ENCODE measurements around the gene HRC. TPM values are rescaled to one million over a fixed set of nuclear protein-coding genes. Genes with fewer than 3 reads are reported as not detected.
A peak's percentile ranks its signal among the peaks of the same experiment; 100 is the strongest.
"Not testable (repeated sequence)": the region's sequence is repeated elsewhere in the genome, so short reads cannot be mapped to it uniquely, and the experiment has no call there.

HRC gene
- total and polyA plus RNA-seq, 2 donors = 3.8 to 5.2 TPM

DNA sequence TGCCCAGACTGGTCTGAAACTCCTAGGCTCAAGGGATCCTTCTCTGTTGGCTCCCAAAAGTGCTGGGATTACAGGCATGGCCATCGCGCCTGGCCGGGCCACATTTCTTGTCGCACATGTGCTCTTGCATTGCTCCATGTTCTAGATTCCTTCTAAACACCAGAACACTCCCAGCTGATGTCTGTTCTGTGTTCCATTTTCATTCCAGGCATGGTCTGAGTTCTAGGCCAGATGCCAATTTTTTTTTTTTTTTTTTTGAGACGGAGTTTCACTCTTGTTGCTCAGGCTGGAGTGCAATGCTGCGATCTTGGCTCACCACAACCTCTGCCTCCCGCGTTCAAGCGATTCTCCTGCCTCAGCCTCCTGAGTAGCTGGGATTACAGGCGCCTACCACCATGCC, 33.4 kb downstream of the HRC start:
- H3K36me3 ChIP-seq (ENCODE audit: insufficient read depth); H3K4me1 ChIP-seq (ENCODE audit: insufficient read depth); H3K4me3 ChIP-seq (ENCODE audit: low read depth, low read length); H3K27ac ChIP-seq (ENCODE audit: low read depth); DNase-seq (ENCODE audit: extremely low spot score): not testable (repeated sequence)
- 80% methylated on average over 10 of the region's 10 CpGs for WGBS

DNA sequence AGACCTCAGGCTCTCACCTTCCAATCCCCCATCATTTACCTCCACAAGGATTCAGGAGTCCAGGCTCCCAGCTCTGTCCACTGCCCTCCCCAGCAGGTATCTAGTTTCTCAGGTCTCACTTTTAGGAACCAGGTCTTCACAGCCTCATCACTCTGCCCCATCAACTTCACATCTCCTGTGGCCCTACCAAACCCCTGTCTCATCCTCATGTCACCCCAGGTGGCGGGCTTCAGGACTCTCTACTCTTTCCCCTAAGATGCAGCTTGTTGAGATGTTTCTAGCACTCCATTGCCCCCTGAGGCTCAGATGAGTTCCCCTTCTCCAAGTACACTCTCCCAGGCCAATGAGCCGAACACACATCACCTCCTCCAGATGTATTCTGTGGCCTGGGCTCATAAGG, 34.3 kb downstream of the HRC start:
- Histone ChIP-seq H3K27ac (ENCODE audit: low read depth) (no peak overlapping the region), H3K4me3 (ENCODE audit: low read depth, low read length) (no peak overlapping the region), H3K36me3 (ENCODE audit: insufficient read depth) (no peaks in the 10 kb centered on the region), H3K4me1 (ENCODE audit: insufficient read depth) (no peaks in the 10 kb centered on the region)
- WGBS = 91% methylated on average over 2 of the region's 2 CpGs
- DNase-seq (ENCODE audit: extremely low spot score) = no peak

DNA sequence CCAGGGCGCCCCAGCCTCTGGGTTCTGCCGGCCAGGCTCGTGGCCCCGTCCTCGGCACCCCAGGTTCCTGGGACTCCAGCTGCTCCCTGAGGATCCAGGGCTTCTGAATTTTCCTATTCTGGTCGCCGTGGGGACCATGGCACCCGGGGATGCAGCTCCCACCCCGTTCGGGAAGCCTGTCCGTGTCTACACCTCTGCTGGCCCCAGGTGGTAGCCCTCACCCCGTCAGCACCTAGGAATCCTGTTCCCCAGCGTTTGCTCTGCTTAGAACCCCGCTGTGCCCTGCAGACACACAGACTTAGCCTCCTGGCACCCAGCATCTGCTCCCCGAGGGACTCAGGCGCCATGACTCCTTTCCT, 34.9 kb downstream of the HRC start:
- no peak overlapping the region for H3K4me3 ChIP-seq (ENCODE audit: low read depth, low read length)
- H3K27ac ChIP-seq (ENCODE audit: low read depth) = no peak overlapping the region
- no peaks in the 10 kb centered on the region for H3K4me1 ChIP-seq (ENCODE audit: insufficient read depth)
- H3K36me3 ChIP-seq (ENCODE audit: insufficient read depth) = no peaks in the 10 kb centered on the region
- no peak for DNase-seq (ENCODE audit: extremely low spot score)
- 13% methylated on average over 16 of the region's 16 CpGs for WGBS

DNA sequence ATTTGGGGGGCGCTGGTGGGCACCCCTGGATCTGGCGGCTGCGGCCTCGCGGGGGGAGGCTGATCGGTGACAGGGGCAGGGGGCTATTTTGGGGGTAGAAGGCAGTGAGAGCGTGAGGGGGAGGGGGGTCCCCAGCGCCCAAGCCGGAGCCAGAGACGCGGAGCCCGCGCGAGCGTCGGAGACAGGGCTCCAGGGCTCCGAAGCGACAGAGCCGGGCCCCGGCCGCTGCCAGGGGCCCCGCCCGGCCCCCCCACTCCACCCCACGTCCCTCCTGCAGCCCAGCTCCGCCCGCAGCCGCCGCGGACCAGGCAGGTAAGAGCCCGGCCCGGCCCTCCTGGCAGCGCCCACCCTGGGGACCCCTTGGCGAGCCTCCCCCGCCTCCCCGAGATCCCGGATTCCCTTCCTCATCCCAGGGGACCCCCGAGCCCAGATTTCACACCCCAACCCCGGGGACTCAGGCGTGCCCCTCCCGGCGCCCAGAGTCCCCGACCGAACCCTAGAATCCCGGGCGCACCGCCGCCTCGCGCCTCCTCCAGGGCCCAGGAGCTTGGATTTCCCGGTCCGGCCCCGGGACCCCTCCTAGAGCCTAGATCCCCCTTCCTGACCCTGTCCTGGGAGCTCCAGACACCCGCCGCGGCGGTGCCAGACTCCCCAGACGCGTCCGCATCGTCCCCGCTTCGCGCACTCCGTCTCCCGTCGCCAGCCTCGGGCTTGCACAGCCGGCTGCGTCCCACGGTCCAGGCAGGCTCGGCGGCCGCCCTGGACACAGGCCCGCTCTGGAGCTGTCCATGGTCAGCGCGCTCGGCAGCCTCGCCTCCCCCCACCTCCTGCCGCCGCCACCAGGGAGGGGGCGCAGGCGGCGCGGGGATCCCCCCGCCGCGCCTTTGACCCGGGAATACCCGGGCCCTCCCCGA, 35.5 kb downstream of the HRC start, which contains the start of gene PPFIA3:
Gene PPFIA3, plus strand, starts transcription at position 134 of the 914 bp plus-strand sequence. CDS start 8,330 bp downstream, outside the sequence.
- DNase-seq (ENCODE audit: extremely low spot score) = no peak
- Histone ChIP-seq H3K27ac (ENCODE audit: low read depth) (peak within 1 kb of the TSS; percentile 96), H3K36me3 (ENCODE audit: insufficient read depth) (no peaks in the 10 kb centered on the region), H3K4me3 (ENCODE audit: low read depth, low read length) (peak within 1 kb of the TSS; percentile 50), H3K4me1 (ENCODE audit: insufficient read depth) (no peaks in the 10 kb centered on the region)
- WGBS = under 1% methylated on average over 90 of the region's 90 CpGs

DNA sequence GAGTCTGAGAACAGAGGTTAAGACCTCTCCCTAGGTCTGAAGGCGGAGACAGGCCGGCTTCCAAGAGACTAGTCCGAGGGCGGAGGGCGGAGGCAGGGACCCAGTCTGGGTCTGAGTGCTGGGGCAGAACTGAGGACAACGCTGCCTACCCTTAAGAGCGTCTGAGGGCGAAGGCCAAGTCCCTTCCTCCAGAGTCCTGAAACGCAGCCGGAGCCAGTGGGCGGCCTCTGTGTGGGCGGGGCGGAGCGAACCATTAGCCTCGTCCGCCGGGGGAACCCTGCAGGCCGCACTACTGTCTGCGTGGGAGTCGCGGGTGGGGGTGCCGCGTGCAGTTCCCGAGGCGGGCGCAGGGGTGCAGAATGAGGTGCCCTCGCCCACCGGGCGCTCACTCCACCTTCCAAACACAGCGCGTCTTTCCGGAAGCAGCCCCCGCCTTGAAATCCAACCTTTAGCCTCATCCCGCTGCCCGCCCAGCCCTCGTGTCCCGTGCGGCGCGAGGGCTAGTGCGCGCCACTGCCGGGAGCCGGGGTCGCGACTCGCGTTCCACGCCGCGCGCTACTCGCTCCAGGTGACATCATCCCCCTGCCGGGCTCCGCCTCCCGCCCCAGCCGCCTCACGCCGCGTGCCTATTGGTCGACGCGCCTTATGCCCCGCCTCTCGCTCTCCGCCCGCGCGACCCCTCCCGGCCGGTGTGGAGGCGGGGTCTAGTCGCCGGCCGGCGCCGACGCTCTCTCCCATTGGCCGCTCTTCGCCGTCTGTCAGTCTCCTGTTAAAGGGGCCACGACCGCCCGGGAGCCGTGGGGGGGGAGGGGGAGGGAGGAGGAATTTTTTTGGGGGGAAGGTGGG, 36.4 kb downstream of the HRC start, which contains the start of gene C19orf73:
Gene C19orf73, minus strand, starts transcription at position 579 of the 846 bp plus-strand sequence. Its CDS starts 121 bp downstream, at position 458.
- peak; percentile 82 for DNase-seq (ENCODE audit: extremely low spot score)
- under 1% methylated on average over 85 of the region's 85 CpGs for WGBS
- Histone ChIP-seq H3K4me3 (ENCODE audit: low read depth, low read length) (peak within 1 kb of the TSS; percentile 50), H3K4me1 (ENCODE audit: insufficient read depth) (no peaks in the 10 kb centered on the region), H3K36me3 (ENCODE audit: insufficient read depth) (no peaks in the 10 kb centered on the region), H3K27ac (ENCODE audit: low read depth) (peak within 1 kb of the TSS; percentile 96)

DNA sequence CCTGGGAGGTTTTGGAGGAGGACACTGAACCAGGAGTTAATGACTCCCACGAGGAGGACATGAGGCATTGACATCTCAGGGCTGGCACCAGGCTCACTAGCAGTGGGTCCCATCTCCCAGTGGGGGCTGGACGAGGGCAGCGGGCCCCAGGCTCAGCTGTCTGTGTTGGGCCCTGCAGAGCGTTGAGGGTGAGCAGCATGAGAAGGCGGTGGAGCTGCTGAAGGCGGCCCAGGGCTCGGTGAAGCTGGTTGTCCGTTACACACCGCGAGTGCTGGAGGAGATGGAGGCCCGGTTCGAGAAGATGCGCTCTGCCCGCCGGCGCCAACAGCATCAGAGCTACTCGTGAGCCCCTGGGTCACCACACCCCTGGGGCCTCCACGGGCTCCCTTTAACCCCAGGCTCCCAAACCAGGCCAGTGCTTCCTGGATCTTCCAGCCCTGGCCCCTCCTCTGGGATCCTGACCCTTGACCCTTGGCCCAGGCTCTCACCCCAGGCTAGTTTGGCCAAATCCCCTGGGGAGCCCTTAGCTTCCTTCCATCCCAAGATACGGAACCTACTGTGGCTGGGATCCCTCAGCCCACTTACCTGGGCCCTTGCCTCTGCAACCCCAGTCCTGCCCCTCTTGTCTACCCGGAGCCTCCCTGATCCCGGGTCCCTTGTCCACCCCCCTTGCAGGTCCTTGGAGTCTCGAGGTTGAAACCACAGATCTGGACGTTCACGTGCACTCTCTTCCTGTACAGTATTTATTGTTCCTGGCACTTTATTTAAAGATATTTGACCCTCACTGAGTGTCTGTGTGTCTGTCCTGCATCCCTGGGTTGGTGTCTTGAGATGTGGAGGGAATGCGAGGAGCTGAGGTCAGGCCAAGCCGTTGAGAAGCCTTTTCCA, 37.3 kb downstream of the HRC start:
- Histone ChIP-seq H3K4me3 (ENCODE audit: low read depth, low read length) (peak overlapping the region; percentile 50), H3K4me1 (ENCODE audit: insufficient read depth) (no peaks in the 10 kb centered on the region), H3K27ac (ENCODE audit: low read depth) (peak overlapping the region; percentile 96), H3K36me3 (ENCODE audit: insufficient read depth) (no peaks in the 10 kb centered on the region)
- WGBS = 68% methylated on average over 26 of the region's 26 CpGs
- DNase-seq (ENCODE audit: extremely low spot score) = no peak

DNA sequence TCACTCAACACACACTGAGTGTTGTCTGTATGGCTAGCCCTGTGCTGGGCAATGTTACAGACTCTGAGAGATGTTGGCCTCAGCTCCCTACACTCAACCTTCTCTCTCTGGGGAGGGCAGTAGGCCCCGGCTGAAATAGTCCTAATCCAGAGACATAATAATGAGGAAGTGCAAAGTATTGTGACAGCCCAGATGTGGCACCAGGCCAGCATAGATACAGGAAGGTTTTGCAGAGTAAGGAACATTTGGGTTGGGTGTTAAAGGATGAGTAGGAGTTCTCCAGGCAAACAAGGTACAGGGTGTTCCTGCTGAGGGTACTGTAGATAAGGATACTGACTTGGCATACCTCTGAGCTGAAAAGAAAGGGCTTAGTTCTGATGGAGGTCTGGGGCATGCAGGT, 38.7 kb downstream of the HRC start:
- no peaks in the 10 kb centered on the region for H3K36me3 ChIP-seq (ENCODE audit: insufficient read depth)
- H3K4me1 ChIP-seq (ENCODE audit: insufficient read depth) = no peaks in the 10 kb centered on the region
- 54% methylated on average over 1 of the region's 1 CpG for WGBS
- no peak overlapping the region for H3K27ac ChIP-seq (ENCODE audit: low read depth)
- no peak for DNase-seq (ENCODE audit: extremely low spot score)
- H3K4me3 ChIP-seq (ENCODE audit: low read depth, low read length) = no peak overlapping the region

DNA sequence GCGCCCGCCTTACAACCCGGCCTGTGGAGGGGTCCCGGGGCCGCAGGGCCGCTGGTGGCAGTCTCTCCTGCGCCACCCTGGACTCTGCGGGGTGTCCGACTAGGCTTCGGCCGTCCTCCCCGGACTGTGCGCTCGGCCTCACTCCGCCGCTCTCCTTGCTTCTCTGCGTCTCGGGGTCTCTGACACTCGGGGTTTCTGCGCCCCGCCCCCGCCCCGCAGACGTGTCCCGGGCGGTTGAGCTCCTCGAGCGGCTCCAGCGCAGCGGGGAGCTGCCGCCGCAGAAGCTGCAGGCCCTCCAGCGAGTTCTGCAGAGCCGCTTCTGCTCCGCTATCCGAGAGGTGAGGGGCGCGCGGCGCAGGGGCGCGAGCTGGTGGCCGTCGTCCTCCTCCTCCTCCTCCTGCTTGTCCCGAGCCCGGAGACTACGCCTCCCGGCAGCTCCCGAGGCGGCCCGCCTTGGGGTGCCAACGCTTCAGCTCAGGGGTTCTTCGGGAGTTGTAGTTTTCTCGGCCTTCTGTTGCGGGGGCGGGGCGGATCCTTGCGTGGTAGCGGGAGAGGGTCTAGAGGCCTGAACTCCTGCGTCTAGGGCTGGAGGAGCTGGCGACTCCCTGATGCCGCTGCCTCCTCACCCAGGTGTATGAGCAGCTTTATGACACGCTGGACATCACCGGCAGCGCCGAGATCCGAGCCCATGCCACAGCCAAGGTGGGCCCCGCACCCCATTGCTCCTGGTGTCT, 40.4 kb downstream of the HRC start:
- Histone ChIP-seq H3K36me3 (ENCODE audit: insufficient read depth) (no peaks in the 10 kb centered on the region), H3K4me3 (ENCODE audit: low read depth, low read length) (peak overlapping the region; percentile 81), H3K27ac (ENCODE audit: low read depth) (no peak overlapping the region), H3K4me1 (ENCODE audit: insufficient read depth) (no peaks in the 10 kb centered on the region)
- WGBS = 6% methylated on average over 68 of the region's 68 CpGs
- DNase-seq (ENCODE audit: extremely low spot score) = peak; percentile 51

DNA sequence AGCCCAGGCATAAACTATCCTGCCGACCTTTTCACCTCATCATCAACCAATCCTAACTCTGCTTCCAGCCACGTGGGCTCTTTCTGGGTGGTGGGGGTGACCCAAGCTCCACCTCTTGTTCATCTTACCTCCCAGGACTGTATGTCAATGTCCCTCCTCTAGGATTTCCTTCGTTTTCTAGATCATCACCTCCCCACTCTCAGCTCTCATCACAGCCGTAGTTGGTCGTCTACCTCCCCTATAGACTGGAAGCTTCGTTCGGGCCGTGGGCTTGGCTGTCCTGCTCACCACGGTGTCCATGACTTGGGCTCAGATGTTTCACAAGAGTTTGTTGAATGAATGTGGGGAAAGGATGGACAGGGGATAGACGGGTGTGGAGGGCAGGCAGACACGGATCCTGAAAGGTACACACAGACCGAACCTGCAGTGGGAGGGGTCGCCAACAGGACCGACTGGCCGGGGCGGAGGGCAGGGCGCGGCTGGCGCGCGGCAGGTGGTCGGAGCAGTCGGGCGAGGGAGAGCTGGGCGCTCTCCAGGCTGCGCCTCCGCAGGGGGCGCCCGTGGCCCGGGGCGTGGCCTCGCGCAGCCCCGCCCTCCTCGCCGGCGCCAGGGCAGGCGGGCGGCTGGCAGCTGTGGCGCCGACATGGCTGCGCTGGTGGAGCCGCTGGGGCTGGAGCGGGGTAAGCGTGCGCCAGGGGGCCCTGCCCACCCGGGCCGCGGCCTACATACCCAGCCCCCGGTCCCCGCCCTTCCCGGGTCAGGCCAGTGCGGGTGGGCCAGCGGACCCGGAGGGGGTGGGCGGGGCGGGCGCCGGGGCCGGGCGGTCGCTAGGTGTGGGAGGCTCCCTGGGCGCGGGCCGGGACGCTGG, 41.2 kb downstream of the HRC start, which contains the start of gene LIN7B:
Gene LIN7B, plus strand, starts transcription at position 609 of the 868 bp plus-strand sequence. Its CDS starts 35 bp downstream, at position 644.
- Histone ChIP-seq H3K4me3 (ENCODE audit: low read depth, low read length) (peak within 1 kb of the TSS; percentile 81), H3K36me3 (ENCODE audit: insufficient read depth) (no peaks in the 10 kb centered on the region), H3K4me1 (ENCODE audit: insufficient read depth) (no peaks in the 10 kb centered on the region), H3K27ac (ENCODE audit: low read depth) (no peak within 1 kb of the TSS)
- DNase-seq (ENCODE audit: extremely low spot score) = no peak
- WGBS = under 1% methylated on average over 66 of the region's 66 CpGs

DNA sequence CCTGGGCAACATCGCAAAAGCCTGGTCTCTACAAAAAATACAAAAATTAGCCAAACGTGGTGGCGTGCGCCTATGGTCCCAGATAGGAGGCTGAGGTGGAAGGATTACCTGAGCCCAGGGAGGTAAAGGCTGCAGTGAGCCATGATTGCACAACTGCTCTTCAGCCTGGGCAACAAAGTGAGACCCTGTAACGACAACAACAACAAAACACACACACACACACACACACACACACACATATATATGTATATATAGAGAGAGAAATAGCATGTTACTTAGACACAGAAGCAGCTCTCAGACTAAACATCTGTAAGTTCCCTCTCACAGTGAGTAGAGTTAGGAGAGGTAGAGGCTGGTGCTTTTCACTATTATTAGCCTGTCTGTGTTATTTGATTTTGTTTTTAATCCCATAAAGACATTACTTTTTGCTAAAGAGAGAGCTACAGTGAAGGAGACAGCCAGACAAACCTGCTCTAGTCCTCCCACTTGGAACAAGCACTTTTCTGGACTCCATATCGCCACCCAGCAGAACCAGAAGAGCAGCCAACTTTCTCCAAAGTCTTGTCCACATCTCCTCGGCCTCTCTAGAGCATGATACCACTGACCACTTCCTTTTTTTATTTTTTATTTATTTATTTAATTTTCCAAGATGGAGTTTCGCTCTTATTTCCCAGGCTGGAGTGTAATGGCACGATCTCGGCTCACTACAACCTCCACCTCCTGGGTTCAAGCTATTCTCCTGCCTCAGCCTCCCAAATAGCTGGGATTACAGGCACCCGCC, 43.8 kb downstream of the HRC start:
- Histone ChIP-seq H3K27ac (ENCODE audit: low read depth) (no peak overlapping the region), H3K36me3 (ENCODE audit: insufficient read depth) (peaks cover 4% of the 10 kb centered on the region), H3K4me1 (ENCODE audit: insufficient read depth) (no peaks in the 10 kb centered on the region), H3K4me3 (ENCODE audit: low read depth, low read length) (no peak overlapping the region)
- DNase-seq (ENCODE audit: extremely low spot score) = no peak
- 80% methylated on average over 11 of the region's 11 CpGs for WGBS

DNA sequence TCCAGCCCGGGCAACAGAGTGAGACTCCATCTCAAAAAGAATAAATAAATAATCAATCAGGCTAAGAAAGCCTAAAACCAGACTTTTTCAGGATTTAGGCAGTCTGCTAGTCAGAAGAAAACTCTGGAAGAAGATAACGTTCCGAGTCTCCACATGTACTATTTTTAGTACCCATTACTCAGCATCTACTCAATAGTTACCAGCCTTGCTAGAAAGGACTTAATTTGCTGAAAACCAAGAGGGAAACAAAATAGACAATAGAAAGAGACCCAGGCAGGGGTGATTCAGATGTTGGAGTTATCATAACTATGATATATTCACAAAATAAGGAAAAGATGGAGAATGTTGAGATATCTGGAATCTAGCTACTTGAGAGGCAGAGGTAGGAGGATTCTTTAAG, 44.6 kb downstream of the HRC start:
- Histone ChIP-seq H3K27ac (ENCODE audit: low read depth) (no peak overlapping the region), H3K4me1 (ENCODE audit: insufficient read depth) (no peaks in the 10 kb centered on the region), H3K36me3 (ENCODE audit: insufficient read depth) (peaks cover 4% of the 10 kb centered on the region), H3K4me3 (ENCODE audit: low read depth, low read length) (no peak overlapping the region)
- 27% methylated on average over 3 of the region's 3 CpGs for WGBS
- no peak for DNase-seq (ENCODE audit: extremely low spot score)
